ENCODE results near the gene FBXO3. TPM values are rescaled to one million over a fixed set of nuclear protein-coding genes. Genes with fewer than 3 reads are reported as not detected.
"Not testable (repeated sequence)": the region's sequence is repeated elsewhere in the genome, so short reads cannot be mapped to it uniquely, and the experiment has no call there.

The FBXO3 gene
- 10 to 100 TPM; 23.0 to 55.8 (median 30.8) TPM for total RNA-seq

GRCh38 chr11:33773987-33774735 is at the start of gene FBXO3:
Gene FBXO3, minus strand, starts transcription at chr11:33774520. Its CDS starts 23 bp downstream, at chr11:33774497.
- peak; percentile 84 for ATAC-seq (ENCODE audit: low FRiP score)
- no peak for TF ChIP-seq CTCF (IDR thresholded peaks at IDR 0.05)
- DNase-seq (ENCODE audit: low spot score): peak; percentile 61

- not testable (repeated sequence) for ATAC-seq (ENCODE audit: low FRiP score); DNase-seq (ENCODE audit: low spot score)
Observed at GRCh38 chr11:33822981-33823380, 48.7 kb upstream of the FBXO3 start.

GRCh38 chr11:33819278-33820035 is 45.1 kb upstream of the FBXO3 start:
- no peak for ATAC-seq (ENCODE audit: low FRiP score)
- DNase-seq (ENCODE audit: low spot score): no peak
- TF ChIP-seq CTCF (IDR thresholded peaks at IDR 0.05): no peak

GRCh38 chr11:33808228-33808828 is 34.0 kb upstream of the FBXO3 start:
- ATAC-seq (ENCODE audit: low FRiP score): peak; percentile 77
- peak in 1 of 3 donors; percentile 82 for TF ChIP-seq CTCF (IDR thresholded peaks at IDR 0.05)
- DNase-seq (ENCODE audit: low spot score): peak; percentile 96

- TF ChIP-seq CTCF (IDR thresholded peaks at IDR 0.05): no peak
- no peak for ATAC-seq (ENCODE audit: low FRiP score)
- DNase-seq (ENCODE audit: low spot score): no peak
Observed at GRCh38 chr11:33804471-33804870, 30.2 kb upstream of the FBXO3 start.

GRCh38 chr11:33802194-33802950 is 28.1 kb upstream of the FBXO3 start:
- no peak for TF ChIP-seq CTCF (IDR thresholded peaks at IDR 0.05)
- peak; percentile 70 for ATAC-seq (ENCODE audit: low FRiP score)
- no peak for DNase-seq (ENCODE audit: low spot score)

GRCh38 chr11:33801821-33802193 is 27.5 kb upstream of the FBXO3 start:
- ATAC-seq (ENCODE audit: low FRiP score) (no peak), DNase-seq (ENCODE audit: low spot score) (no peak)
- TF ChIP-seq CTCF (IDR thresholded peaks at IDR 0.05): no peak
